GM23338 (cell line): Measurements from ENCODE around the gene ZNF555. TPM values are rescaled to one million over a fixed set of nuclear protein-coding genes. Genes with fewer than 3 reads are reported as not detected.

Experiments
- ATAC-seq: fragments of 200-7000 bp; cut with Tn5 transposase; 3 replicates; pipeline ENCODE4 v1.9.1; 2020
- DNase-seq: peaks from one replicate; pipeline ENCODE4 v3.0.0-alpha.2; 2015; ENCODE audit warnings: low spot score
- H2AFZ ChIP-seq: fragments of 200-600 bp; sonication (generic); 2 replicates; pipeline ENCODE4 v1.8.0; 2016; ENCODE audit warnings: antibody characterized with exemption, mild to moderate bottlenecking, moderate library complexity
- H3F3A ChIP-seq: fragments of 200-600 bp; sonication (generic); replicated peaks from 2 replicates; pipeline ENCODE4 v1.8.0; 2017; ENCODE audit warnings: antibody characterized with exemption, mixed run types, low read depth
- H3K27ac ChIP-seq: fragments of 200-600 bp; sonication (generic); 2 replicates; pipeline ENCODE4 v1.6.1; 2016; ENCODE audit warnings: low read depth
- H3K27me3 ChIP-seq: fragments of 200-600 bp; sonication (generic); 2 replicates; pipeline ENCODE4 v1.8.0; 2016; ENCODE audit warnings: mild to moderate bottlenecking, mixed run types, moderate library complexity; ENCODE audit not compliant: insufficient read depth
- H3K36me3 ChIP-seq: fragments of 200-600 bp; sonication (generic); 2 replicates; pipeline ENCODE4 v1.8.0; 2016; ENCODE audit warnings: mild to moderate bottlenecking; ENCODE audit not compliant: insufficient read depth
- H3K4me1 ChIP-seq: fragments of 200-600 bp; sonication (generic); 2 replicates; pipeline ENCODE4 v1.8.0; 2016; ENCODE audit warnings: mild to moderate bottlenecking, moderate library complexity; ENCODE audit not compliant: insufficient read depth
- H3K4me2 ChIP-seq: fragments of 200-600 bp; sonication (generic); 2 replicates; pipeline ENCODE4 v1.7.1; 2017; ENCODE audit warnings: mixed run types
- H3K4me3 ChIP-seq: fragments of 200-600 bp; sonication (generic); 2 replicates; pipeline ENCODE4 v1.6.1; 2016; ENCODE audit warnings: mixed run types
- H3K79me2 ChIP-seq: fragments of 200-600 bp; sonication (generic); replicated peaks from 2 replicates; pipeline ENCODE4 v1.8.0; 2017; ENCODE audit warnings: mild to moderate bottlenecking; ENCODE audit not compliant: insufficient read depth
- H3K9me2 ChIP-seq: fragments of 200-600 bp; sonication (generic); 2 replicates; pipeline ENCODE4 v1.8.0; 2017; ENCODE audit not compliant: insufficient read depth
- H4K20me1 ChIP-seq: fragments of 200-600 bp; sonication (generic); replicated peaks from 2 replicates; pipeline ENCODE4 v1.8.0; 2017; ENCODE audit warnings: mild to moderate bottlenecking; ENCODE audit not compliant: insufficient read depth
- H3K27ac Mint-ChIP-seq: 2 replicates; pipeline ENCODE4 v1.8.0; 2020; ENCODE audit warnings: inconsistent platforms, mild to moderate bottlenecking, moderate library complexity, mixed read lengths
- H3K27me3 Mint-ChIP-seq: 3 replicates; pipeline ENCODE4 v1.8.0; 2022; ENCODE audit warnings: low read depth, mild to moderate bottlenecking, moderate library complexity, mixed read lengths, inconsistent platforms; ENCODE audit not compliant: insufficient read depth, poor library complexity
- H3K36me3 Mint-ChIP-seq: 3 replicates; pipeline ENCODE4 v1.8.0; 2021; ENCODE audit warnings: low read depth, mild to moderate bottlenecking, inconsistent platforms, moderate library complexity, mixed read lengths
- H3K4me1 Mint-ChIP-seq: 3 replicates; pipeline ENCODE4 v1.8.0; 2020; ENCODE audit warnings: mild to moderate bottlenecking, inconsistent platforms, mixed read lengths
- H3K4me3 Mint-ChIP-seq: 3 replicates; pipeline ENCODE4 v1.8.0; 2021; ENCODE audit warnings: moderate library complexity, mild to moderate bottlenecking, inconsistent platforms, mixed read lengths
- H3K9me3 Mint-ChIP-seq: 3 replicates; pipeline ENCODE4 v1.8.0; 2020; ENCODE audit warnings: moderate library complexity, mild to moderate bottlenecking, inconsistent platforms, mixed read lengths
- CTCF ChIP-seq, 2 experiments: fragments of 200-600 bp in 1 of 2; sonication (generic) in 1 of 2; conservative IDR thresholded peaks; 2 replicates each; pipeline versions ENCODE4 v1.5.1 to v1.6.1; 2016 to 2017; ENCODE audit warnings: antibody characterized with exemption in 2 of 2, low read depth in 2 of 2, mild to moderate bottlenecking in 2 of 2, moderate library complexity in 1 of 2
- ETS1 ChIP-seq: IDR thresholded peaks from 2 replicates; pipeline ENCODE4 v1.6.1; 2016; ENCODE audit warnings: antibody characterized with exemption
- EZH2 ChIP-seq: fragments of 200-600 bp; sonication (generic); IDR thresholded peaks from one replicate; pipeline ENCODE4 v1.8.0; 2017; ENCODE audit warnings: antibody characterized with exemption, mild to moderate bottlenecking, low read depth; ENCODE audit not compliant: unreplicated experiment
- EZH2phosphoT487 ChIP-seq: fragments of 200-600 bp; sonication (generic); IDR thresholded peaks from one replicate; pipeline ENCODE4 v1.8.1; 2018; ENCODE audit warnings: antibody characterized with exemption; ENCODE audit not compliant: unreplicated experiment
- JUNB ChIP-seq: IDR thresholded peaks from one replicate; pipeline ENCODE4 v1.6.1; 2016; ENCODE audit warnings: antibody characterized with exemption; ENCODE audit not compliant: unreplicated experiment
- NANOG ChIP-seq: IDR thresholded peaks from 2 replicates; pipeline ENCODE4 v1.6.1; 2016; ENCODE audit warnings: antibody characterized with exemption, borderline replicate concordance
- POLR2AphosphoS5 ChIP-seq: IDR thresholded peaks from 2 replicates; pipeline ENCODE4 v1.6.1; 2016; ENCODE audit warnings: antibody characterized with exemption, low read depth
- REST ChIP-seq: IDR thresholded peaks from one replicate; pipeline ENCODE4 v1.6.1; 2018; ENCODE audit warnings: antibody characterized with exemption; ENCODE audit not compliant: unreplicated experiment
- STAT1 ChIP-seq: IDR thresholded peaks from one replicate; pipeline ENCODE4 v1.6.1; 2016; ENCODE audit warnings: antibody characterized with exemption; ENCODE audit not compliant: unreplicated experiment
- ZNF114 ChIP-seq: fragments of 250-450 bp; sonication (Bioruptor Pico); IDR thresholded peaks from 2 replicates; pipeline ENCODE4 v1.5.0; 2020; ENCODE audit warnings: mild to moderate bottlenecking, moderate library complexity
- ZNF331 ChIP-seq: fragments of 250-450 bp; sonication (Bioruptor Pico); IDR thresholded peaks from 2 replicates; pipeline ENCODE4 v1.5.0; 2020; ENCODE audit warnings: low read depth, mild to moderate bottlenecking, moderate library complexity
- ZNF462 ChIP-seq: fragments of 250-450 bp; sonication (Bioruptor Pico); IDR thresholded peaks from 2 replicates; pipeline ENCODE4 v1.5.0; 2020; ENCODE audit warnings: mild to moderate bottlenecking, moderate library complexity
- polyA plus RNA-seq: library from polyadenylated mRNA; unstranded; fragments of >200 nt; fragmentation: Nextera tagmentation; extraction: Ambion mirVana; gene quantifications from 2 replicates; pipeline ENCODE4 v1.2.1, GENCODE V29; 2016
- total RNA-seq: library from RNA; depleted of rRNA; stranded (reverse); fragments of >200 nt; shearing (Covaris generic); gene quantifications from 2 replicates; pipeline ENCODE4 v1.2.3, GENCODE V29; 2014

Gene ZNF555
- total and polyA plus RNA-seq, 2 experiments from 2014 or later = 3.5 to 7.5 TPM

- no peaks in the 10 kb centered on the region for H3K27me3 ChIP-seq
- ATAC-seq = no peak
Measured at GRCh38 chr19:2802826-2803225, 38.4 kb upstream of the ZNF555 start.

More at GRCh38 chr19:2802826-2803225, 38.4 kb upstream of the ZNF555 start:
- Mint-ChIP-seq H3K4me1 (no peaks in the 10 kb centered on the region), H3K27me3 (peaks cover 7% of the 10 kb centered on the region), H3K4me3 (no peak overlapping the region), H3K36me3 (peaks cover 54% of the 10 kb centered on the region), H3K27ac (no peak overlapping the region), H3K9me3 (no peaks in the 10 kb centered on the region)
- TF ChIP-seq POLR2AphosphoS5 (no peak), ZNF462 (CRISPR knock-in tag) (no peak), JUNB (no peak), REST (no peak), ZNF331 (CRISPR knock-in tag) (no peak), CTCF (conservative IDR thresholded peaks at IDR 0.05; ENCODE audit: low read depth in 2 of 2) (no peak), EZH2phosphoT487 (no peak), ZNF114 (CRISPR knock-in tag) (no peak), ETS1 (no peak), EZH2 (no peak), STAT1 (no peak), NANOG (no peak)
- DNase-seq = no peak
- no peaks in the 10 kb centered on the region for H3F3A ChIP-seq
- H3K27ac ChIP-seq = no peak overlapping the region
- H3K79me2 ChIP-seq = peaks cover 3% of the 10 kb centered on the region
- no peak overlapping the region for H3K4me3 ChIP-seq
- H3K36me3 ChIP-seq = no peaks in the 10 kb centered on the region; the same call in 1 of the 2 replicates
- no peak overlapping the region for H3K4me2 ChIP-seq
- H3K4me1 ChIP-seq = no peaks in the 10 kb centered on the region
- no peak overlapping the region for H2AFZ ChIP-seq
- no peaks in the 10 kb centered on the region; the same call in 1 of the 2 replicates for H4K20me1 ChIP-seq
- H3K9me2 ChIP-seq = no peaks in the 10 kb centered on the region
